PC-3 (cell line): ENCODE results near the gene EIF5. TPM values are rescaled to one million over a fixed set of nuclear protein-coding genes. Genes with fewer than 3 reads are reported as not detected.

Experiments
- ATAC-seq: fragments of 200-7000 bp; cut with Tn5 transposase; 2 replicates; pipeline ENCODE4 v1.9.1; 2020; ENCODE audit warnings: mild to moderate bottlenecking, moderate library complexity
- BruUV-seq: library from RNA; stranded (reverse); fragments of 400-500 nt; replicated peaks from 2 replicates; lab custom pipeline; 2021; lab: Mats Ljungman, UMichigan
- CTCF ChIA-PET: fragments of 300-600 bp; sonication (Branson Sonifier 250); formaldehyde crosslinking; loops from one replicate; lab custom pipeline; 2022; ENCODE audit warnings: antibody characterized with exemption; lab: Charles Lee
- POLR2A ChIA-PET: fragments of 300-600 bp; sonication (Branson Sonifier 250); formaldehyde crosslinking; loops from one replicate; lab custom pipeline; 2022; ENCODE audit warnings: antibody characterized with exemption; ENCODE audit not compliant: unreplicated experiment; lab: Charles Lee
- DNase-seq: peaks from one replicate; pipeline ENCODE4 v3.0.0-alpha.2; 2015
- H2AFZ ChIP-seq: fragments of 300-600 bp; sonication (generic); 2 replicates; pipeline ENCODE4 v1.6.0; 2016; ENCODE audit warnings: antibody characterized with exemption, low read length
- H3F3A ChIP-seq: fragments of 300-600 bp; sonication (generic); one replicate; pipeline ENCODE4 v1.6.0; 2017; ENCODE audit warnings: antibody characterized with exemption, low read length, control low read depth, mild to moderate bottlenecking; ENCODE audit not compliant: unreplicated experiment
- H3K27ac ChIP-seq: fragments of 300-600 bp; sonication (generic); 2 replicates; pipeline ENCODE4 v1.5.1; 2016; ENCODE audit warnings: mild to moderate bottlenecking, low read length
- H3K27me3 ChIP-seq: fragments of 300-600 bp; sonication (generic); 2 replicates; pipeline ENCODE4 v1.6.1; 2016; ENCODE audit warnings: low read length, mixed read lengths
- H3K36me3 ChIP-seq: fragments of 300-600 bp; sonication (generic); 2 replicates; pipeline ENCODE4 v1.6.1; 2016; ENCODE audit warnings: low read depth, mixed run types, low read length, mixed read lengths
- H3K4me1 ChIP-seq: fragments of 300-600 bp; sonication (generic); 2 replicates; pipeline ENCODE4 v1.5.1; 2016; ENCODE audit warnings: low read length; ENCODE audit not compliant: insufficient read depth
- H3K4me2 ChIP-seq: fragments of 300-600 bp; sonication (generic); 2 replicates; pipeline ENCODE4 v1.6.0; 2016; ENCODE audit warnings: low read length
- H3K4me3 ChIP-seq: fragments of 300-600 bp; sonication (generic); 2 replicates; pipeline ENCODE4 v1.5.1; 2016; ENCODE audit warnings: mild to moderate bottlenecking, low read length, mixed read lengths
- H3K79me2 ChIP-seq: fragments of 300-600 bp; sonication (generic); 2 replicates; pipeline ENCODE4 v1.6.1; 2017; ENCODE audit warnings: low read length, mixed read lengths
- H3K9ac ChIP-seq: fragments of 300-600 bp; sonication (generic); 2 replicates; pipeline ENCODE4 v1.6.0; 2016; ENCODE audit warnings: mild to moderate bottlenecking, low read length
- H3K9me2 ChIP-seq: fragments of 300-600 bp; sonication (generic); replicated peaks from 2 replicates; pipeline ENCODE4 v1.6.1; 2016; ENCODE audit warnings: mixed run types, low read length, mixed read lengths
- H3K9me3 ChIP-seq: fragments of 300-600 bp; sonication (generic); 2 replicates; pipeline ENCODE4 v1.6.1; 2016; ENCODE audit warnings: low read length, mixed read lengths
- H4K20me1 ChIP-seq: fragments of 300-600 bp; sonication (generic); 2 replicates; pipeline ENCODE4 v1.6.1; 2016; ENCODE audit warnings: low read length, mixed read lengths
- EZH2 ChIP-seq: fragments of 300-600 bp; sonication (generic); IDR thresholded peaks from one replicate; pipeline ENCODE4 v1.6.1; 2017; ENCODE audit warnings: antibody characterized with exemption, mild to moderate bottlenecking, low read length; ENCODE audit not compliant: unreplicated experiment
- EZH2phosphoT487 ChIP-seq: fragments of 300-600 bp; sonication (generic); IDR thresholded peaks from 2 replicates; pipeline ENCODE4 v1.6.1; 2018; ENCODE audit warnings: mild to moderate bottlenecking, antibody characterized with exemption, low read length, borderline replicate concordance
- intact Hi-C: fragments of 100-400 bp; cut with micrococcal nuclease; formaldehyde crosslinking; loops from 2 replicates; pipeline ENCODE4 v1.9.0; 2023
- total RNA-seq: library from RNA; depleted of rRNA; stranded (reverse); fragments of >200 nt; gene quantifications from 2 replicates; pipeline ENCODE4 v1.2.3, GENCODE V29; 2014
- TF ChIP-seq, protein P1 (sequence below): fragments of 300-600 bp; sonication (generic); conservative IDR thresholded peaks from 2 replicates; pipeline ENCODE4 v1.5.1; 2017; ENCODE audit warnings: antibody characterized with exemption, low read depth, mild to moderate bottlenecking, low read length

The EIF5 gene
- total RNA-seq, 1 experiment from 2014 or later = 216 TPM

DNA sequence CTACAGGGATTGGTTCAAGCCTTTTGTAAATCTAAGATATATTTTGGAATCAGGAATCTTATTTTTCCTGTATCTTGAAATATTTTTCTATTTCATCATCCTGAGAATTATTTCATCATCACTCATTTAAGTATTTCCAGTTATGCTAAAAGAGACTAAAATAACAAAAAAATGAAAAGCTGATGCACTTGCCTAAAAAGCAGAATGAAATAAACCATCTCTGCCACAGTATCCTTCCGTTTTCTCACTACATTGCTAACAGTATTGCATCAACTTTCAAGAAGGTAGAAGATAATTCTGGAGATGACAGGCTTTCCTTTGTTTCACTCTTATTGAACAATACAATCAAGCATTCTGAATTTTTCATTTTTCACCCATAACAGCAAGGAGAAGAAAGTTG lies 31.1 kb upstream of the EIF5 start:
- Histone ChIP-seq H4K20me1 (no peaks in the 10 kb centered on the region), H3K9me2 (no peaks in the 10 kb centered on the region), H3K79me2 (no peaks in the 10 kb centered on the region), H3F3A (no peaks in the 10 kb centered on the region), H3K9ac (no peak overlapping the region), H3K27ac (no peak overlapping the region), H2AFZ (no peak overlapping the region), H3K9me3 (no peaks in the 10 kb centered on the region), H3K27me3 (no peaks in the 10 kb centered on the region), H3K4me2 (no peak overlapping the region), H3K36me3 (no peaks in the 10 kb centered on the region), H3K4me1 (peaks cover 13% of the 10 kb centered on the region), H3K4me3 (no peak overlapping the region)
- BruUV-seq = no TSS peak
- intact Hi-C loops = no loop called here
- ATAC-seq = no peak
- no peak for DNase-seq
- TF ChIP-seq EZH2 = no peak
- TF ChIP-seq, protein P1, sequence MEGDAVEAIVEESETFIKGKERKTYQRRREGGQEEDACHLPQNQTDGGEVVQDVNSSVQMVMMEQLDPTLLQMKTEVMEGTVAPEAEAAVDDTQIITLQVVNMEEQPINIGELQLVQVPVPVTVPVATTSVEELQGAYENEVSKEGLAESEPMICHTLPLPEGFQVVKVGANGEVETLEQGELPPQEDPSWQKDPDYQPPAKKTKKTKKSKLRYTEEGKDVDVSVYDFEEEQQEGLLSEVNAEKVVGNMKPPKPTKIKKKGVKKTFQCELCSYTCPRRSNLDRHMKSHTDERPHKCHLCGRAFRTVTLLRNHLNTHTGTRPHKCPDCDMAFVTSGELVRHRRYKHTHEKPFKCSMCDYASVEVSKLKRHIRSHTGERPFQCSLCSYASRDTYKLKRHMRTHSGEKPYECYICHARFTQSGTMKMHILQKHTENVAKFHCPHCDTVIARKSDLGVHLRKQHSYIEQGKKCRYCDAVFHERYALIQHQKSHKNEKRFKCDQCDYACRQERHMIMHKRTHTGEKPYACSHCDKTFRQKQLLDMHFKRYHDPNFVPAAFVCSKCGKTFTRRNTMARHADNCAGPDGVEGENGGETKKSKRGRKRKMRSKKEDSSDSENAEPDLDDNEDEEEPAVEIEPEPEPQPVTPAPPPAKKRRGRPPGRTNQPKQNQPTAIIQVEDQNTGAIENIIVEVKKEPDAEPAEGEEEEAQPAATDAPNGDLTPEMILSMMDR = no peak
- TF ChIP-seq EZH2phosphoT487 = no peak
- CTCF ChIA-PET = no interaction called here
- POLR2A ChIA-PET = no interaction called here

DNA sequence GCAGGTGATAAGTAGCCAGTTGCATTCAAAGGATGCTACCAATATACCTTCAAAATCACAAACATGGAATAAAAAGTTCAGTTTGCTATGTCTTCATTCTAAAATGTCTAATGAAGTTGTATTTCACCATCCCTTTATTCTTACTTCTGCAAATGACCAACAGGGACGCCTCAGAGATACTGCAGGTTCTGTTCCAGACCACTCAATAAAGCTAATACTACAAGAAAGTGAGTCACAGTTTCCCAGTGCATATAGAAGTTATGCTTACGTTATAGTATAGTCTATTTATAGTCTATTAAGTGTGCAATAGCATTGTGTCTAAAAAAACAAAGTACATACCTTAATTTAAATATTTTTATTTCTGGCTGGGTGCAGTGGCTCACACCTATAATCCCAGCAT lies 29.3 kb upstream of the EIF5 start:
- Histone ChIP-seq H4K20me1 (no peaks in the 10 kb centered on the region), H3K9me2 (no peaks in the 10 kb centered on the region), H3K4me3 (no peak overlapping the region), H3K36me3 (no peaks in the 10 kb centered on the region), H3K9ac (no peak overlapping the region), H3K4me1 (peaks cover 13% of the 10 kb centered on the region), H3F3A (no peaks in the 10 kb centered on the region), H3K9me3 (no peaks in the 10 kb centered on the region), H3K27me3 (no peaks in the 10 kb centered on the region), H3K27ac (no peak overlapping the region), H3K4me2 (no peak overlapping the region), H3K79me2 (no peaks in the 10 kb centered on the region), H2AFZ (no peak overlapping the region)
- ATAC-seq (no peak), DNase-seq (peak; percentile 28)
- ChIA-PET POLR2A (no interaction called here), CTCF (no interaction called here)
- intact Hi-C loops = no loop called here
- no TSS peak for BruUV-seq
- TF ChIP-seq EZH2 (no peak), EZH2phosphoT487 (no peak)
- TF ChIP-seq, protein P1 = no peak

DNA sequence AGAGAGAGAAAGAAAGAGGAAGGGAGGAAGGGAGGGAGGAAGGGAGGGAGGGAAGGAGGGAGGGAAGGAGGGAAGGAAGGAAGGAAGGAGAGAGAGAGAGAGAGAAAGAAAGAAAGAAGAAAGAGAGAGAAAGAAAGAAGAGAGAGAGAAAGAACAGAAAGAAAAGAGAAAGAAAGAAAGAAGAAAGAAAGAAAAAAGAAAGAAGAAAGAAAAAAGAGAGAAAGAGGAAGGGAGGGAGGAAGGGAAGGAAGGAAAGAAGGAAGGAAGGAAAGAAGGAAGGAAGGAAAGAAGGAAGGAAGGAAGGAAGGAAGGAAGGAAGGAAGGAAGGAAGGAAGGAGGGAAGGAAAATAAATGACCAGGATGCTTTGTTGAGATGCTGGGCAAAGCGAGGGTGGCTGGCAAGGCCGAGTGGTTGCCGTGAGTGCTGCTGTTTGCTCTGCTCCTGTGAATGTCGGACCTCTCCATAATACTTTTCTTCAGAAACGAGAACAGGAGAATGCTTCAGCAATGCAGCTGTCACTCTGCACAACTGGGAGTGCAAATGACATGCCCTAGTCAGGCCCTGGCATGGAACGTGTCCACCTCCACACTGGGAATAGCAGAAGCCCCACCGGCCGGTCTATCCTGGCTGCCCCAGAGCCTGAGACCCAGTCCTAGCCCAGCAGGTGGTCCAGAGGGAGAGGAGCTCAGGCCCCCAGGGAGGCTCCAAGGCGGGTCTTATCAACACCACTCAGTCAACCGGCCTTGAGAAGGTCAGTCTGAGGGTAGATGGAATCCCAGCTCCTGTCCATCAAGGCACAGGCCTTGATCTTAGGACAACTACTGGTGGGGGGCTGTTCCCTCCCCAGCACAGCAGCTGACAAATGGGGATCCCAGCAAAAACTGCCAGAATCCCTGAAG lies 25.1 kb upstream of the EIF5 start:
- ChIA-PET POLR2A (no interaction called here), CTCF (no interaction called here)
- H4K20me1 ChIP-seq = no peaks in the 10 kb centered on the region
- no peaks in the 10 kb centered on the region for H3K9me2 ChIP-seq
- no TSS peak for BruUV-seq
- TF ChIP-seq EZH2 = no peak
- TF ChIP-seq EZH2phosphoT487 = no peak
- H3K4me2 ChIP-seq = no peak overlapping the region
- no peak overlapping the region for H3K4me3 ChIP-seq
- H3K27ac ChIP-seq = no peak overlapping the region
- ATAC-seq = no peak
- no peak for DNase-seq
- no peaks in the 10 kb centered on the region for H3K4me1 ChIP-seq
- H2AFZ ChIP-seq = no peak overlapping the region
- H3K36me3 ChIP-seq = no peaks in the 10 kb centered on the region
- H3K9ac ChIP-seq = no peak overlapping the region
- no peaks in the 10 kb centered on the region for H3K79me2 ChIP-seq
- no peaks in the 10 kb centered on the region for H3K27me3 ChIP-seq
- no peaks in the 10 kb centered on the region for H3F3A ChIP-seq
- H3K9me3 ChIP-seq = no peaks in the 10 kb centered on the region
- intact Hi-C loops = no loop called here
